Astrocyte (in vitro differentiated cells and primary cell): ENCODE results near the gene AP4E1.

Experiments
- EZH2 ChIP-seq: IDR thresholded peaks from 2 replicates; pipeline ENCODE4 v1.6.1; 2012; ENCODE audit warnings: mild to moderate bottlenecking, low read length, inconsistent platforms; ENCODE audit not compliant: insufficient read depth
- TF ChIP-seq, protein P1 (sequence below): IDR thresholded peaks from 2 replicates; pipeline ENCODE4 v1.5.1; 2011; ENCODE audit warnings: low read depth, mild to moderate bottlenecking, inconsistent platforms, low read length, moderate library complexity; ENCODE audit not compliant: insufficient read depth

DNA sequence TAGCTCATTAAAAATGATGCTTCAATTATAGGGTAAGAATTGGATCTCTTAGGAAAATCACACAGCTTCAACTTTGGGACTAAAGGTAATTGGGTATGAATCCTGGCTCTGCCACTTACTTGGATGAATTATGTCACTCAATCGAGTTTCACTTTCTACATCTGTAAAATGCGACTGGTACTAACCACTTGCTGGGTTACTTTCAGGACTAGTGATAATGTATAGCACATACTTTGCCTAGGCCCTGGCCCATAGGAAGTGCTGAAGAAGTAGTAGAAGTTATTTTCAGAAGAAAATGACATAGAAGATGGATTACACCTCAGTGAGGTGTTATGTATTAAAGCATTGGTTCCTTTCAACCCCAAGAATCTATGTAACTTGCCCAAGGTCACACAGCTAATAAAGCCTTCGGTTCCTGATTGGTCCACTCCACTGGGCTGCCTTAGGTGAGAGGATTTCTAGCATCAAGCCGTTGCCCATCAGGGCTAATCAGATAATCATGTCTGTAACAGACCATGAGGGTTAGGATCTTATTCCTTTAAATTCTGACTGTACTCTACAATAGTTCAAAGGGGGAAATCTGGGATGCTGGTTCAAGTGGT is 29.4 kb upstream of the AP4E1 start:
- TF ChIP-seq, protein P1, sequence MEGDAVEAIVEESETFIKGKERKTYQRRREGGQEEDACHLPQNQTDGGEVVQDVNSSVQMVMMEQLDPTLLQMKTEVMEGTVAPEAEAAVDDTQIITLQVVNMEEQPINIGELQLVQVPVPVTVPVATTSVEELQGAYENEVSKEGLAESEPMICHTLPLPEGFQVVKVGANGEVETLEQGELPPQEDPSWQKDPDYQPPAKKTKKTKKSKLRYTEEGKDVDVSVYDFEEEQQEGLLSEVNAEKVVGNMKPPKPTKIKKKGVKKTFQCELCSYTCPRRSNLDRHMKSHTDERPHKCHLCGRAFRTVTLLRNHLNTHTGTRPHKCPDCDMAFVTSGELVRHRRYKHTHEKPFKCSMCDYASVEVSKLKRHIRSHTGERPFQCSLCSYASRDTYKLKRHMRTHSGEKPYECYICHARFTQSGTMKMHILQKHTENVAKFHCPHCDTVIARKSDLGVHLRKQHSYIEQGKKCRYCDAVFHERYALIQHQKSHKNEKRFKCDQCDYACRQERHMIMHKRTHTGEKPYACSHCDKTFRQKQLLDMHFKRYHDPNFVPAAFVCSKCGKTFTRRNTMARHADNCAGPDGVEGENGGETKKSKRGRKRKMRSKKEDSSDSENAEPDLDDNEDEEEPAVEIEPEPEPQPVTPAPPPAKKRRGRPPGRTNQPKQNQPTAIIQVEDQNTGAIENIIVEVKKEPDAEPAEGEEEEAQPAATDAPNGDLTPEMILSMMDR: no peak
- TF ChIP-seq EZH2: no peak
